LNCAP (cell line): ENCODE results near the gene CXCL12.

Source experiments
- CTCF ChIP-seq: fragments of 450-650 bp; IDR thresholded peaks from 2 replicates; pipeline ENCODE4 v1.5.1; 2017; ENCODE audit warnings: mild to moderate bottlenecking

The CXCL12 gene

GRCh38 chr10:44398747-44399658 lies 14.1 kb upstream of the CXCL12 start:
- no peak for TF ChIP-seq CTCF

- no peak for TF ChIP-seq CTCF
Observed at GRCh38 chr10:44398271-44398670, 13.4 kb upstream of the CXCL12 start.

GRCh38 chr10:44397476-44398225 lies 12.8 kb upstream of the CXCL12 start:
- no peak for TF ChIP-seq CTCF

GRCh38 chr10:44396671-44397191 lies 11.8 kb upstream of the CXCL12 start:
- TF ChIP-seq CTCF, result no peak

DNA sequence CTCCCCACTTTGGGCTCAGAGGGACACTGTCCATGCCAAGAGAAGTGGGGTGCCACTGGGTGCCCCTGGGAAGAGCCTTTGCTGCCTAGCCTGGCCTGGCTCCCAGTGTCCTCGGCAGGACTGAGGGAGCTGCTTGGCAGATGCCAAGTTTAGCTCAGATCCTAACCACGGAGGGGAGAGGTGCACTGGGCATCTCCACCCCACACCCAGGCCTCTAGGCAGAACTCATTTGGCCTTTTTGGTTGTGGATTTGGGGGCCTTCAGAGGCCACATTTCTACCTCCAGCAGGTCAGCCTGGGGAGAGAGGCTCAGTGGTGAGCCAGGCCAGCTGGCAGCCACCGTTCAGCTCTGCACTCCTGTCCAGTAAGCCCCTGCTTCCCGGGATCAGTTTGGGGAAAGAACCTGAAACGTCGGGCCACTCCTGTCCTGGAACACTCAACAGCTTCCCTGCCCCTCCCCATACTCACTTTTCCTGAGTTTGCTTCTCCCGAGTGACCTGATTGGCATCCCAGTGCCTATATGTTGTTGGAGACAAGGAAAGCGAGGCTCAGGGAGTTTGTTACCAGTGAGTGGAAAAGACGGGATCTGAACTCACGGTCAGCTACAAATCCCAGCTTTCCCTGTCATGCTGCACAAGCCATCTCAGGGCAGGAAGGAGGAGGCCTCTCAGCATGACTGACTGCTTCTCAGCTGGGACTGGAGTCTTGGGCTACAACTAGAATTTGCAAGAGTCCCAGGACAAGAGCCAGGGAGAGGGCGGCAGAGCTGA lies 11.2 kb upstream of the CXCL12 start:
- TF ChIP-seq CTCF, result no peak

DNA sequence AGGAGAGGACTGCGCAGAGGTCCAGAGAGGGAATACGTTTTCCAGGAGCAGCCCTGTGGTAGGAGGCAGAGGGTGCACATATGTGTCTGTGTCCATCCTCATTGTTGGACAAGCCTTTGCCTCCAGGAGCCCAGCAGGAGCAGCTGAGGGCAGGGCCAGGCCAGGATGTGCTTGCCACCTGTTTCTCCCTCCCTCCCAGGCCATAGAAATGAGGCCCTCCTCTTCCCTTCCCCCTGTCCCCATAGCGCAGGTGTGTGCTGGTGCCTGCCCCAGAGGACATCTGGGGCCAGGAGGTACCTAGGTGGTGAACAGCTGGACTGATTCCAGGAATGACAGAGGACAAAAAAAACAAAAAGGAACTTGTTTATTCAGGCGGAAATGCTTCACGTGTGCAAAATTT lies 10.5 kb upstream of the CXCL12 start:
- TF ChIP-seq CTCF, result no peak

- no peak for TF ChIP-seq CTCF
Observed at GRCh38 chr10:44394696-44395381, 9.9 kb upstream of the CXCL12 start.
